HG03025 (cell line): ENCODE measurements around the gene SLTM.
"Not testable (repeated sequence)": the region's sequence is repeated elsewhere in the genome, so short reads cannot be mapped to it uniquely, and the experiment has no call there.

Experiments used
- ATAC-seq: cut with Tn5 transposase; IDR thresholded peaks from one replicate; pipeline ENCODE4 v1.9.1; 2021; ENCODE audit warnings: mild to moderate bottlenecking, moderate library complexity; ENCODE audit not compliant: unreplicated experiment, low FRiP score

SLTM gene

GRCh38 chr15:58877999-58878825 is 55.3 kb downstream of the SLTM start:
- no peak for ATAC-seq

- ATAC-seq = no peak
Observed at GRCh38 chr15:58876306-58877106, 57.0 kb downstream of the SLTM start.

- no peak for ATAC-seq
Observed at GRCh38 chr15:58875343-58875742, 58.1 kb downstream of the SLTM start.

- no peak for ATAC-seq
Observed at GRCh38 chr15:58873267-58873666, 60.2 kb downstream of the SLTM start.

GRCh38 chr15:58870451-58870850 is 63.0 kb downstream of the SLTM start:
- no peak for ATAC-seq

GRCh38 chr15:58867926-58868325 is 65.6 kb downstream of the SLTM start:
- no peak for ATAC-seq

GRCh38 chr15:58865425-58865880 is 68.0 kb downstream of the SLTM start:
- no peak for ATAC-seq

- no peak for ATAC-seq
Observed at GRCh38 chr15:58864602-58865424, 68.7 kb downstream of the SLTM start.

GRCh38 chr15:58862326-58862725 is 71.2 kb downstream of the SLTM start:
- ATAC-seq = no peak

GRCh38 chr15:58856621-58857020 is 76.9 kb downstream of the SLTM start:
- ATAC-seq = not testable (repeated sequence)

- ATAC-seq = no peak
Observed at GRCh38 chr15:58856086-58856485, 77.4 kb downstream of the SLTM start.

- no peak for ATAC-seq
Observed at GRCh38 chr15:58854593-58854992, 78.9 kb downstream of the SLTM start.

GRCh38 chr15:58852347-58852746 is 81.1 kb downstream of the SLTM start:
- no peak for ATAC-seq

- not testable (repeated sequence) for ATAC-seq
Observed at GRCh38 chr15:58851205-58851604, 82.3 kb downstream of the SLTM start.

- no peak for ATAC-seq
Observed at GRCh38 chr15:58842713-58843396, 90.6 kb downstream of the SLTM start.

- ATAC-seq = no peak
Observed at GRCh38 chr15:58840048-58840447, 93.4 kb downstream of the SLTM start.

- ATAC-seq = no peak
Observed at GRCh38 chr15:58839485-58839884, 94.0 kb downstream of the SLTM start.

- ATAC-seq = not testable (repeated sequence)
Observed at GRCh38 chr15:58833681-58834426, 99.6 kb downstream of the SLTM start.

- ATAC-seq = no peak
Observed at GRCh38 chr15:58830556-58830955, 102.9 kb downstream of the SLTM start.
